ENCODE measurements around the gene LRRC36. TPM values are rescaled to one million over a fixed set of nuclear protein-coding genes. Genes with fewer than 3 reads are reported as not detected.

Gene LRRC36
- total and polyA plus RNA-seq, 9 of the 15 experiments (the other 6 are each of a cell fraction or from before 2014, with no cell fraction given): 0.09 to 0.40 (median 0.17) TPM; not detected in 1

DNA sequence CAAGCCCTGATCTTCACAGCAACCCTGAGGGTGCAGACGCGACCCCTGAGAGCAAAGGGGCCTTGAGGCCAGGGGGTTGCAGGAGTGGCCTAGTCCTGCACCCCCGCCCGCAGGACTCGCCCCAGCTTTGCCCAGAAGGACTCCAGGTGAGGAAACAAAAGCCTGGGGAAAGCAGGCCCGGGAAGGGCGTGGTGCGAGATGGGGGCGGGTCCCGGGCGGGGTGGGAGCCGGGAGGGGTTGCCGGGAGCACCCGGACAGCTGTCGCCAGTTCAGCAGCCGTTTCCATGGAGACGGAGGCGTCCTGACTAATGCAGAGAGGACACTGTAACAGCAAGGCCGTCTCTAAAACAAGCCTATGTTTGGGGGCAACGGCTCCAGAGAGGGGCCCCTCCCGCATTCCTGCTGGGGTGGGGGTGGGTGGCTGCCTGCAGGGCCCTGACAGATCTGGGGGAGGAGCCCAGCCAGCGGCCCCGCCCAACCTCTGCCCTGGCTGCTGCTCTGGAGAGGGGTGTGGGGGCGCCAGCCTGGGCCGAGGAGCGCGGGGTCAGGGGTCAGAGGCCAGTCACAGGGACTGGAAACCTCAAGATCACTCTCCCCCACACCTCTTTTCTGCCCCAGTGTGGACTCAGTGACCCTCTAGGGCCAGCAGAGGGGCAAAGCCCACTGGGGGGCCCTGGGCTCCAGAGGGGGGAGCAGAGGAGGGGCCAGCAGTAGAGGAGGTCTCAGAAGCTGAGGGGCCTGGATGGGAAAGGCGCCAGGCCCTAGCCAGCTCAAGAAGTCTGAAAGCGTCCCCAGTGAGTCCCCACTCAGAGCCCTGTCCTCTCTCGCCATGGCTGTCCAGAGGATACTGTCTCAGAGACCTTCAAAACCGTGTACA is 69.8 kb downstream of the LRRC36 start (continued):
- TF ChIP-seq, protein P1, sequence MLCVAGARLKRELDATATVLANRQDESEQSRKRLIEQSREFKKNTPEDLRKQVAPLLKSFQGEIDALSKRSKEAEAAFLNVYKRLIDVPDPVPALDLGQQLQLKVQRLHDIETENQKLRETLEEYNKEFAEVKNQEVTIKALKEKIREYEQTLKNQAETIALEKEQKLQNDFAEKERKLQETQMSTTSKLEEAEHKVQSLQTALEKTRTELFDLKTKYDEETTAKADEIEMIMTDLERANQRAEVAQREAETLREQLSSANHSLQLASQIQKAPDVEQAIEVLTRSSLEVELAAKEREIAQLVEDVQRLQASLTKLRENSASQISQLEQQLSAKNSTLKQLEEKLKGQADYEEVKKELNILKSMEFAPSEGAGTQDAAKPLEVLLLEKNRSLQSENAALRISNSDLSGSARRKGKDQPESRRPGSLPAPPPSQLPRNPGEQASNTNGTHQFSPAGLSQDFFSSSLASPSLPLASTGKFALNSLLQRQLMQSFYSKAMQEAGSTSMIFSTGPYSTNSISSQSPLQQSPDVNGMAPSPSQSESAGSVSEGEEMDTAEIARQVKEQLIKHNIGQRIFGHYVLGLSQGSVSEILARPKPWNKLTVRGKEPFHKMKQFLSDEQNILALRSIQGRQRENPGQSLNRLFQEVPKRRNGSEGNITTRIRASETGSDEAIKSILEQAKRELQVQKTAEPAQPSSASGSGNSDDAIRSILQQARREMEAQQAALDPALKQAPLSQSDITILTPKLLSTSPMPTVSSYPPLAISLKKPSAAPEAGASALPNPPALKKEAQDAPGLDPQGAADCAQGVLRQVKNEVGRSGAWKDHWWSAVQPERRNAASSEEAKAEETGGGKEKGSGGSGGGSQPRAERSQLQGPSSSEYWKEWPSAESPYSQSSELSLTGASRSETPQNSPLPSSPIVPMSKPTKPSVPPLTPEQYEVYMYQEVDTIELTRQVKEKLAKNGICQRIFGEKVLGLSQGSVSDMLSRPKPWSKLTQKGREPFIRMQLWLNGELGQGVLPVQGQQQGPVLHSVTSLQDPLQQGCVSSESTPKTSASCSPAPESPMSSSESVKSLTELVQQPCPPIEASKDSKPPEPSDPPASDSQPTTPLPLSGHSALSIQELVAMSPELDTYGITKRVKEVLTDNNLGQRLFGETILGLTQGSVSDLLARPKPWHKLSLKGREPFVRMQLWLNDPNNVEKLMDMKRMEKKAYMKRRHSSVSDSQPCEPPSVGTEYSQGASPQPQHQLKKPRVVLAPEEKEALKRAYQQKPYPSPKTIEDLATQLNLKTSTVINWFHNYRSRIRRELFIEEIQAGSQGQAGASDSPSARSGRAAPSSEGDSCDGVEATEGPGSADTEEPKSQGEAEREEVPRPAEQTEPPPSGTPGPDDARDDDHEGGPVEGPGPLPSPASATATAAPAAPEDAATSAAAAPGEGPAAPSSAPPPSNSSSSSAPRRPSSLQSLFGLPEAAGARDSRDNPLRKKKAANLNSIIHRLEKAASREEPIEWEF (CRISPR knock-in tag; IDR thresholded peaks at IDR 0.05): no peak
- TF ChIP-seq, protein P2, sequence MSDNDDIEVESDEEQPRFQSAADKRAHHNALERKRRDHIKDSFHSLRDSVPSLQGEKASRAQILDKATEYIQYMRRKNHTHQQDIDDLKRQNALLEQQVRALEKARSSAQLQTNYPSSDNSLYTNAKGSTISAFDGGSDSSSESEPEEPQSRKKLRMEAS (CRISPR knock-in tag; IDR thresholded peaks at IDR 0.05): no peak
- no peak for TF ChIP-seq GABPB1 (CRISPR knock-in tag; IDR thresholded peaks at IDR 0.05)
- no peak for TF ChIP-seq ZNF75A (CRISPR knock-in tag; IDR thresholded peaks at IDR 0.05)
- no peak for TF ChIP-seq PHTF2 (CRISPR knock-in tag; IDR thresholded peaks at IDR 0.05)
- peak; percentile 94 to 95 for TF ChIP-seq SIN3A (IDR thresholded peaks at IDR 0.05; ENCODE audit: borderline replicate concordance in 2 of 2, control insufficient read depth in 1 of 2, low read depth in 2 of 2, low read length in 2 of 2)
- TF ChIP-seq TBL1XR1 (IDR thresholded peaks at IDR 0.05; ENCODE audit: low read length in 2 of 2): no peak
- no peak for TF ChIP-seq HMG20A (CRISPR knock-in tag; conservative IDR thresholded peaks at IDR 0.05)
- no peak for TF ChIP-seq SRSF3 (IDR thresholded peaks at IDR 0.05; ENCODE audit: insufficient read depth, low read length)
- TF ChIP-seq, protein P3, sequence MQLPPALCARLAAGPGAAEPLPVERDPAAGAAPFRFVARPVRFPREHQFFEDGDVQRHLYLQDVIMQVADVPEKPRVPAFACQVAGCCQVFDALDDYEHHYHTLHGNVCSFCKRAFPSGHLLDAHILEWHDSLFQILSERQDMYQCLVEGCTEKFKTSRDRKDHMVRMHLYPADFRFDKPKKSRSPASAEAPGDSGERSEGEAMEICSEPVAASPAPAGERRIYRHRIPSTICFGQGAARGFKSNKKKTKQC (CRISPR knock-in tag; IDR thresholded peaks at IDR 0.05): no peak
- TF ChIP-seq SRF (CRISPR knock-in tag; IDR thresholded peaks at IDR 0.05): no peak
- peak; percentile 98 for TF ChIP-seq FOXJ2 (tag; IDR thresholded peaks at IDR 0.05)
- TF ChIP-seq, protein P4, sequence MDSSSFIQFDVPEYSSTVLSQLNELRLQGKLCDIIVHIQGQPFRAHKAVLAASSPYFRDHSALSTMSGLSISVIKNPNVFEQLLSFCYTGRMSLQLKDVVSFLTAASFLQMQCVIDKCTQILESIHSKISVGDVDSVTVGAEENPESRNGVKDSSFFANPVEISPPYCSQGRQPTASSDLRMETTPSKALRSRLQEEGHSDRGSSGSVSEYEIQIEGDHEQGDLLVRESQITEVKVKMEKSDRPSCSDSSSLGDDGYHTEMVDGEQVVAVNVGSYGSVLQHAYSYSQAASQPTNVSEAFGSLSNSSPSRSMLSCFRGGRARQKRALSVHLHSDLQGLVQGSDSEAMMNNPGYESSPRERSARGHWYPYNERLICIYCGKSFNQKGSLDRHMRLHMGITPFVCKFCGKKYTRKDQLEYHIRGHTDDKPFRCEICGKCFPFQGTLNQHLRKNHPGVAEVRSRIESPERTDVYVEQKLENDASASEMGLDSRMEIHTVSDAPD (CRISPR knock-in tag; IDR thresholded peaks at IDR 0.05): no peak
- TF ChIP-seq MCM3 (IDR thresholded peaks at IDR 0.05): no peak
- no peak for TF ChIP-seq COPS2 (conservative IDR thresholded peaks at IDR 0.05)
- peak; percentile 14; the same call in 1 of the 2 replicates for TF ChIP-seq ATF7 (IDR thresholded peaks at IDR 0.05)

Data from K562 (cell line).